HepG2 (cell line): ENCODE data around the gene SIVA1. TPM values are rescaled to one million over a fixed set of nuclear protein-coding genes. Genes with fewer than 3 reads are reported as not detected.

Source experiments
- ARHGAP35 ChIP-seq: sonication (generic); formaldehyde crosslinking; IDR thresholded peaks from 2 replicates; pipeline ENCODE4 v1.9.0; 2022; ENCODE audit warnings: mild to moderate bottlenecking, inconsistent platforms, moderate library complexity, missing genetic modification reagents, borderline replicate concordance
- CBX1 ChIP-seq: IDR thresholded peaks from one replicate; pipeline ENCODE4 v1.6.1; 2016; ENCODE audit warnings: antibody characterized with exemption, low read depth
- MTF2 ChIP-seq: sonication (generic); formaldehyde crosslinking; IDR thresholded peaks from 2 replicates; pipeline ENCODE4 v1.5.0; 2020; ENCODE audit warnings: missing genetic modification reagents, borderline replicate concordance
- RARG ChIP-seq: sonication (generic); formaldehyde crosslinking; IDR thresholded peaks from 2 replicates; pipeline ENCODE4 v1.4.0; 2020; ENCODE audit warnings: low read depth, mild to moderate bottlenecking, missing genetic modification reagents
- SMARCE1 ChIP-seq: fragments of 450-650 bp; IDR thresholded peaks from 2 replicates; pipeline ENCODE4 v1.6.1; 2017; ENCODE audit warnings: borderline replicate concordance
- TSC22D2 ChIP-seq: sonication (generic); formaldehyde crosslinking; IDR thresholded peaks from 2 replicates; pipeline ENCODE4 v1.5.1; 2020; ENCODE audit warnings: missing genetic modification reagents, mild to moderate bottlenecking, borderline replicate concordance
- ZFX ChIP-seq: sonication (generic); formaldehyde crosslinking; IDR thresholded peaks from 2 replicates; pipeline ENCODE4 v1.4.0; 2020; ENCODE audit warnings: mild to moderate bottlenecking, low read depth, missing genetic modification reagents, moderate library complexity
- ZNF317 ChIP-seq: sonication (generic); formaldehyde crosslinking; IDR thresholded peaks from 2 replicates; pipeline ENCODE4 v1.5.0; 2020; ENCODE audit warnings: mild to moderate bottlenecking, missing genetic modification reagents
- ZNF782 ChIP-seq: sonication (generic); formaldehyde crosslinking; IDR thresholded peaks from 2 replicates; pipeline ENCODE4 v1.4.0; 2020; ENCODE audit warnings: missing genetic modification reagents, mild to moderate bottlenecking, borderline replicate concordance
- polyA plus RNA-seq, 8 experiments: library from polyadenylated mRNA; depleted of rRNA in 3 of 8; stranded (reverse) in 7 of 8; unstranded in 1 of 8; fragments of >200 nt; fragmentation: Illumina TruSeq in 4 of 8; extraction: Trizol in 4 of 8; gene quantifications; 2 replicates each; pipeline versions ENCODE4 v1.2.1 to v1.2.3, GENCODE V29; 2011 to 2016; ENCODE audit warnings: low read depth in 4 of 8, missing spikeins in 1 of 8, mixed read lengths in 1 of 8; ENCODE audit not compliant: insufficient read depth in 1 of 8
- total RNA-seq, 5 experiments: library from RNA; depleted of rRNA; stranded (reverse); fragments of >200 nt; fragmentation: Illumina TruSeq; extraction: Trizol; gene quantifications; 2 replicates each; pipeline ENCODE4 v1.2.3, GENCODE V29; 2016; ENCODE audit warnings: low read depth in 1 of 5
- TF ChIP-seq, protein P1 (sequence below): sonication (generic); formaldehyde crosslinking; IDR thresholded peaks from 2 replicates; pipeline ENCODE4 v1.4.0; 2020; ENCODE audit warnings: mild to moderate bottlenecking, missing genetic modification reagents, borderline replicate concordance
- TF ChIP-seq, protein P2 (sequence below): sonication (generic); formaldehyde crosslinking; IDR thresholded peaks from 2 replicates; pipeline ENCODE4 v1.4.0; 2020; ENCODE audit warnings: missing genetic modification reagents, borderline replicate concordance
- TF ChIP-seq, protein P3 (sequence below): sonication (generic); formaldehyde crosslinking; IDR thresholded peaks from 2 replicates; pipeline ENCODE4 v1.4.0; 2020; ENCODE audit warnings: missing genetic modification reagents, low read depth, mild to moderate bottlenecking, borderline replicate concordance
- TF ChIP-seq, protein P4 (sequence below): IDR thresholded peaks from 2 replicates; pipeline ENCODE4 v1.4.0; 2020; ENCODE audit warnings: mild to moderate bottlenecking, missing genetic modification reagents

Gene SIVA1
- total and polyA plus RNA-seq, 2 of the 13 experiments (the other 11 are each of a cell fraction or from before 2014, with no cell fraction given), result 123 to 186 TPM

DNA sequence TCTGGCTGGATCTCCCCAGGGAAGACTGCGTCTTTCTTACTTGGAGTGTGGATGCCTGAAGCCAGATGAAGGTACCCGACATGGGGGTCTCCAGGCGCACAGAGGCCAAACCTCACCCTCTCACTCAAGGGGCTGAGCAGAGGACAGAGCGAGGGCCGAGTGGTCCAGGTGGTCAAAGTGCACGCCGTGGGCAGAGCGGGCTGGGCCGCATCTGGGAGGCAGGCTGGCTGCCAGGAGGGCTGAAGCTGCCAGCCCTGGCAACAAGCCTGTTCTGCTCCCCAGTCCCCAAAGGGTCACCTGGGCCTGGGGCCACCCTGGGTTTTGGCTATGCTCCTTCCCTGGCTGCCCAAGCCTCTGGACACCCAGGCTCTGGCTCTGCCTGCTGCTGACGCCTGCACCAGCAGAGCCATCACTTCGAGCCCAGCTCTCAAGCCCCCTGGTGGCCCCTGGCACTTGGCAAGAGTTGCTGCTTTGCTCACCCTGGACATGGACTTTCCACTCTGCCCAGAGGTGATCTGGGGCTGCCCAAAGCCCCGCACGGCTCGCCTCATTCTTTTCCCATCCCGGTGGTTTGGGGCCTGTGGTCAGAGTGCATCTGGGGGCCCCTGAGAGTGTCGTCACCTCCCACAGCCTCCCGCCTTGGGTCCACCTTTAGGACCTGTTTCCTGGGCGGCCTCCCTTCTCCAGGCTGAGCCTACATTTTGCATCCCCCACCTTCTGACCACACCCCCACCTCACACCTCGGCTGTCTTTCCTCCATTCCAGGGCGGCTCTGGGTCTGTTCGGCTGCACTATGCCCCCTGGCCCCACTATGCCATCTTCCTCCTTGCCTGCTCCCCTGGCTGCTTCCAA lies 26.1 kb upstream of the SIVA1 start (continued):
- TF ChIP-seq, protein P1, sequence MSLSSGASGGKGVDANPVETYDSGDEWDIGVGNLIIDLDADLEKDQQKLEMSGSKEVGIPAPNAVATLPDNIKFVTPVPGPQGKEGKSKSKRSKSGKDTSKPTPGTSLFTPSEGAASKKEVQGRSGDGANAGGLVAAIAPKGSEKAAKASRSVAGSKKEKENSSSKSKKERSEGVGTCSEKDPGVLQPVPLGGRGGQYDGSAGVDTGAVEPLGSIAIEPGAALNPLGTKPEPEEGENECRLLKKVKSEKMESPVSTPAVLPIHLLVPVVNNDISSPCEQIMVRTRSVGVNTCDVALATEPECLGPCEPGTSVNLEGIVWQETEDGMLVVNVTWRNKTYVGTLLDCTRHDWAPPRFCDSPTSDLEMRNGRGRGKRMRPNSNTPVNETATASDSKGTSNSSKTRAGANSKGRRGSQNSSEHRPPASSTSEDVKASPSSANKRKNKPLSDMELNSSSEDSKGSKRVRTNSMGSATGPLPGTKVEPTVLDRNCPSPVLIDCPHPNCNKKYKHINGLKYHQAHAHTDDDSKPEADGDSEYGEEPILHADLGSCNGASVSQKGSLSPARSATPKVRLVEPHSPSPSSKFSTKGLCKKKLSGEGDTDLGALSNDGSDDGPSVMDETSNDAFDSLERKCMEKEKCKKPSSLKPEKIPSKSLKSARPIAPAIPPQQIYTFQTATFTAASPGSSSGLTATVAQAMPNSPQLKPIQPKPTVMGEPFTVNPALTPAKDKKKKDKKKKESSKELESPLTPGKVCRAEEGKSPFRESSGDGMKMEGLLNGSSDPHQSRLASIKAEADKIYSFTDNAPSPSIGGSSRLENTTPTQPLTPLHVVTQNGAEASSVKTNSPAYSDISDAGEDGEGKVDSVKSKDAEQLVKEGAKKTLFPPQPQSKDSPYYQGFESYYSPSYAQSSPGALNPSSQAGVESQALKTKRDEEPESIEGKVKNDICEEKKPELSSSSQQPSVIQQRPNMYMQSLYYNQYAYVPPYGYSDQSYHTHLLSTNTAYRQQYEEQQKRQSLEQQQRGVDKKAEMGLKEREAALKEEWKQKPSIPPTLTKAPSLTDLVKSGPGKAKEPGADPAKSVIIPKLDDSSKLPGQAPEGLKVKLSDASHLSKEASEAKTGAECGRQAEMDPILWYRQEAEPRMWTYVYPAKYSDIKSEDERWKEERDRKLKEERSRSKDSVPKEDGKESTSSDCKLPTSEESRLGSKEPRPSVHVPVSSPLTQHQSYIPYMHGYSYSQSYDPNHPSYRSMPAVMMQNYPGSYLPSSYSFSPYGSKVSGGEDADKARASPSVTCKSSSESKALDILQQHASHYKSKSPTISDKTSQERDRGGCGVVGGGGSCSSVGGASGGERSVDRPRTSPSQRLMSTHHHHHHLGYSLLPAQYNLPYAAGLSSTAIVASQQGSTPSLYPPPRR, result 0 out of 2 replicates have a peak, but pooled peaks have one; percentile 21
- TF ChIP-seq TSC22D2 (no peak), ZFX (peak; percentile 66), ZNF317 (peak; percentile 64; the same call in 1 of the 2 replicates), RARG (no peak), MTF2 (CRISPR knock-in tag) (no peak), ARHGAP35 (no peak), ZNF782 (CRISPR knock-in tag) (no peak), SMARCE1 (no peak), CBX1 (no peak)
- TF ChIP-seq, protein P2, sequence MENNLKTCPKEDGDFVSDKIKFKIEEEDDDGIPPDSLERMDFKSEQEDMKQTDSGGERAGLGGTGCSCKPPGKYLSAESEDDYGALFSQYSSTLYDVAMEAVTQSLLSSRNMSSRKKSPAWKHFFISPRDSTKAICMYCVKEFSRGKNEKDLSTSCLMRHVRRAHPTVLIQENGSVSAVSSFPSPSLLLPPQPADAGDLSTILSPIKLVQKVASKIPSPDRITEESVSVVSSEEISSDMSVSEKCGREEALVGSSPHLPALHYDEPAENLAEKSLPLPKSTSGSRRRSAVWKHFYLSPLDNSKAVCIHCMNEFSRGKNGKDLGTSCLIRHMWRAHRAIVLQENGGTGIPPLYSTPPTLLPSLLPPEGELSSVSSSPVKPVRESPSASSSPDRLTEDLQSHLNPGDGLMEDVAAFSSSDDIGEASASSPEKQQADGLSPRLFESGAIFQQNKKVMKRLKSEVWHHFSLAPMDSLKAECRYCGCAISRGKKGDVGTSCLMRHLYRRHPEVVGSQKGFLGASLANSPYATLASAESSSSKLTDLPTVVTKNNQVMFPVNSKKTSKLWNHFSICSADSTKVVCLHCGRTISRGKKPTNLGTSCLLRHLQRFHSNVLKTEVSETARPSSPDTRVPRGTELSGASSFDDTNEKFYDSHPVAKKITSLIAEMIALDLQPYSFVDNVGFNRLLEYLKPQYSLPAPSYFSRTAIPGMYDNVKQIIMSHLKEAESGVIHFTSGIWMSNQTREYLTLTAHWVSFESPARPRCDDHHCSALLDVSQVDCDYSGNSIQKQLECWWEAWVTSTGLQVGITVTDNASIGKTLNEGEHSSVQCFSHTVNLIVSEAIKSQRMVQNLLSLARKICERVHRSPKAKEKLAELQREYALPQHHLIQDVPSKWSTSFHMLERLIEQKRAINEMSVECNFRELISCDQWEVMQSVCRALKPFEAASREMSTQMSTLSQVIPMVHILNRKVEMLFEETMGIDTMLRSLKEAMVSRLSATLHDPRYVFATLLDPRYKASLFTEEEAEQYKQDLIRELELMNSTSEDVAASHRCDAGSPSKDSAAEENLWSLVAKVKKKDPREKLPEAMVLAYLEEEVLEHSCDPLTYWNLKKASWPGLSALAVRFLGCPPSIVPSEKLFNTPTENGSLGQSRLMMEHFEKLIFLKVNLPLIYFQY (CRISPR knock-in tag), result 0 out of 2 replicates have a peak, but pooled peaks have one; percentile 27
- TF ChIP-seq, protein P3, sequence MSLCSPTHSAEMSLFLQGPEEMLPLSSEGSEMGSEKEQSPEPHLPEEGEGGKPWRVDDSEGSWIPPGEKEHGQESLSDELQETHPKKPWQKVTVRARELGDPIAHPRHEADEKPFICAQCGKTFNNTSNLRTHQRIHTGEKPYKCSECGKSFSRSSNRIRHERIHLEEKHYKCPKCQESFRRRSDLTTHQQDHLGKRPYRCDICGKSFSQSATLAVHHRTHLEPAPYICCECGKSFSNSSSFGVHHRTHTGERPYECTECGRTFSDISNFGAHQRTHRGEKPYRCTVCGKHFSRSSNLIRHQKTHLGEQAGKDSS (CRISPR knock-in tag), result peak; percentile 51; the same call in 1 of the 2 replicates
- TF ChIP-seq, protein P4, sequence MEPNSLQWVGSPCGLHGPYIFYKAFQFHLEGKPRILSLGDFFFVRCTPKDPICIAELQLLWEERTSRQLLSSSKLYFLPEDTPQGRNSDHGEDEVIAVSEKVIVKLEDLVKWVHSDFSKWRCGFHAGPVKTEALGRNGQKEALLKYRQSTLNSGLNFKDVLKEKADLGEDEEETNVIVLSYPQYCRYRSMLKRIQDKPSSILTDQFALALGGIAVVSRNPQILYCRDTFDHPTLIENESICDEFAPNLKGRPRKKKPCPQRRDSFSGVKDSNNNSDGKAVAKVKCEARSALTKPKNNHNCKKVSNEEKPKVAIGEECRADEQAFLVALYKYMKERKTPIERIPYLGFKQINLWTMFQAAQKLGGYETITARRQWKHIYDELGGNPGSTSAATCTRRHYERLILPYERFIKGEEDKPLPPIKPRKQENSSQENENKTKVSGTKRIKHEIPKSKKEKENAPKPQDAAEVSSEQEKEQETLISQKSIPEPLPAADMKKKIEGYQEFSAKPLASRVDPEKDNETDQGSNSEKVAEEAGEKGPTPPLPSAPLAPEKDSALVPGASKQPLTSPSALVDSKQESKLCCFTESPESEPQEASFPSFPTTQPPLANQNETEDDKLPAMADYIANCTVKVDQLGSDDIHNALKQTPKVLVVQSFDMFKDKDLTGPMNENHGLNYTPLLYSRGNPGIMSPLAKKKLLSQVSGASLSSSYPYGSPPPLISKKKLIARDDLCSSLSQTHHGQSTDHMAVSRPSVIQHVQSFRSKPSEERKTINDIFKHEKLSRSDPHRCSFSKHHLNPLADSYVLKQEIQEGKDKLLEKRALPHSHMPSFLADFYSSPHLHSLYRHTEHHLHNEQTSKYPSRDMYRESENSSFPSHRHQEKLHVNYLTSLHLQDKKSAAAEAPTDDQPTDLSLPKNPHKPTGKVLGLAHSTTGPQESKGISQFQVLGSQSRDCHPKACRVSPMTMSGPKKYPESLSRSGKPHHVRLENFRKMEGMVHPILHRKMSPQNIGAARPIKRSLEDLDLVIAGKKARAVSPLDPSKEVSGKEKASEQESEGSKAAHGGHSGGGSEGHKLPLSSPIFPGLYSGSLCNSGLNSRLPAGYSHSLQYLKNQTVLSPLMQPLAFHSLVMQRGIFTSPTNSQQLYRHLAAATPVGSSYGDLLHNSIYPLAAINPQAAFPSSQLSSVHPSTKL, result peak; percentile 61
